BLaER1 treated with 17β-estradiol and CSF1 and Interleukin-3, amounts not matched to agents 10 nM and 100 nM (cell line): ENCODE measurements around the gene RPL31.
"Not testable (repeated sequence)": the region's sequence is repeated elsewhere in the genome, so short reads cannot be mapped to it uniquely, and the experiment has no call there.

ENCODE experiments used
- H3K27ac ChIP-seq, 11 experiments: shearing (Covaris generic); formaldehyde crosslinking; 2 replicates each; pipeline ENCODE4 v1.8.1; 2022
- H3K27me3 ChIP-seq, 11 experiments: shearing (Covaris generic); formaldehyde crosslinking; 2 replicates each; pipeline ENCODE4 v1.8.1; 2022
- H3K36me3 ChIP-seq, 11 experiments: shearing (Covaris generic); formaldehyde crosslinking; 2 replicates each; pipeline ENCODE4 v1.8.1; 2022
- H3K4me1 ChIP-seq, 10 experiments: shearing (Covaris generic); formaldehyde crosslinking; 2 replicates each; pipeline ENCODE4 v1.8.1; 2022
- H3K4me2 ChIP-seq, 11 experiments: shearing (Covaris generic); formaldehyde crosslinking; 2 replicates each; pipeline ENCODE4 v1.8.1; 2022
- H3K4me3 ChIP-seq, 10 experiments: shearing (Covaris generic); formaldehyde crosslinking; 2 replicates each; pipeline ENCODE4 v1.8.1; 2022
- H3K9ac ChIP-seq, 11 experiments: shearing (Covaris generic); formaldehyde crosslinking; 2 replicates each; pipeline ENCODE4 v1.8.1; 2022
- H3K9me3 ChIP-seq, 11 experiments: shearing (Covaris generic); formaldehyde crosslinking; replicated peaks in 1 of 11; 2 replicates each; pipeline ENCODE4 v1.8.1; 2022
- H4K20me1 ChIP-seq, 11 experiments: shearing (Covaris generic); formaldehyde crosslinking; 2 replicates each; pipeline ENCODE4 v1.8.1; 2022
- Cebpa-rat ChIP-seq, 11 experiments: shearing (Covaris generic); IDR thresholded peaks; 2 replicates each; pipeline ENCODE4 v1.8.1; 2022

Gene RPL31

DNA sequence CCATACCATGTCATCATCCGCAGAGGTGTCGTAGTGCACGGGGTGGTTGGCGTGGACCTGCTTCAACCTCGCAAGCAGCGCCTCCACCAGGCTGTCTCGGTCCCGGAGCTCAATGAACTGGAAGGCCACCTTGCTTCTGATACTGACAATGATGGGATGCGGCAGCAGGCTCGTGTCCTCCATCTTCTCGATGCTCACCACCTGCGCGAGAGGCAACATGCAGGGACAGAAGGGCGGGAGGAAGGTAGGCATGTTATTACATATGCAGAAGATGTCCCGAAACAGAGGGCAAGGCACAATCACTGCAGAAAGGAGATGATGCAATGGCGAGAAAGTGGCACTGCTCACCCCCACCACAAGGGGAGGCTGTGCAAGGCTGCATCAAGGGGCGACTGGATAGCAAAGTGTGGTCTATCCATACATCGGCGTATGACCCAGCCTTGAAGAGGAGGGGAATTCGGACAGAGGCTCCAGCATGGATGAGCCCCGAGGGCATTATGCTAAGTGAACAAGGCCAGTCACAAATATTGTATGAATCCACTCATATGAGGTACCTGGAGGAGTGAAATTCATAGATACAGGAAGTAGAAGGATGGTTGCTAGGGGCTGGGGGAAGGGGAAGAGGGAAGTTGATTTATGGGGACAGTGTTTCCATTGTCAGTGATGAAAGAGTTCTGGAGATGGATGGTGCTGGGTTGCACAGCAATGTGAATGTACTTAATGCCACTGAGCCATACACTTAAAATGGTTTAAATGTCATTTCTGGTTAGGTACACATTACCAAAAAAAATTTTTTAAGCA, 36.6 kb downstream of the RPL31 start:
- TF ChIP-seq Cebpa-rat (IDR thresholded peaks at IDR 0.05): peak in 2 of 11 experiments; percentile 38 to 42; a peak in 1 of 22 replicates
- Histone ChIP-seq H3K27me3 (no peaks in the 10 kb centered on the region), H3K4me2 (peak overlapping the region in 6 of 11 experiments; percentile 24 to 85 (median 73); a peak in 12 of 22 replicates), H3K4me1 (peaks cover 0 to 87% (median 46%) of the 10 kb centered on the region in 10 experiments; a peak in 17 of 20 replicates), H3K9me3 (peaks cover 0 to 8% (median 0%) of the 10 kb centered on the region in 11 experiments; a peak in 2 of 22 replicates), H3K4me3 (no peak overlapping the region), H3K27ac (peak overlapping the region in 4 of 11 experiments; percentile 27 to 78 (median 47); a peak in 6 of 22 replicates), H4K20me1 (no peaks in the 10 kb centered on the region; a peak in 1 of 22 replicates), H3K9ac (no peak overlapping the region), H3K36me3 (peaks cover 0 to 74% (median 0%) of the 10 kb centered on the region in 11 experiments; a peak in 7 of 22 replicates)

DNA sequence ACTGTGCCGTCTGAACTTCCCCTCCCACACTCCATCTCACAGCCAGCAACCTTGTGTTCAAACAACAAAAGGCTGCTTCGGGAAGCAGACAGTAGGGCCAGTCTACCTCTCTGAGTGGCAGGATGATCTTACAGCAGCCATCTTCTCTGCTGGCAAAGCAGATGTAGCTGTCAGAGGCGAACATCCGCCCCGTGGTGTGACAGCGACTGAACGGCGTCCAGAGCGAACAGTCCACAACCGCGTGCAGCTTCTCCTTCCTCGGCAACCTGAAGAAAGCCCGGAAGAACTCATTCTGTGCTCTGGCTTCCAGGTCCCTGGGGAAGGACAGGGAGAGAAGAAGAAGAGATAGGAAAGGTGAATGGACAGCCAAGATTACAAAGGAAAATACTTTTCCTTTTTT, 38.0 kb downstream of the RPL31 start:
- Histone ChIP-seq H3K4me2 (peak overlapping the region in 7 of 11 experiments; percentile 54 to 85 (median 74); a peak in 12 of 22 replicates), H3K27me3 (no peaks in the 10 kb centered on the region), H3K36me3 (peaks cover 0 to 61% (median 0%) of the 10 kb centered on the region in 11 experiments; a peak in 7 of 22 replicates), H4K20me1 (no peaks in the 10 kb centered on the region; a peak in 1 of 22 replicates), H3K9me3 (peaks cover 0 to 8% (median 0%) of the 10 kb centered on the region in 11 experiments; a peak in 2 of 22 replicates), H3K4me1 (peaks cover 7 to 94% (median 55%) of the 10 kb centered on the region in 10 experiments; a peak in 19 of 20 replicates), H3K4me3 (no peak overlapping the region), H3K27ac (peak overlapping the region in 8 of 11 experiments; percentile 3 to 78 (median 58); a peak in 13 of 22 replicates), H3K9ac (0 out of 22 replicates have a peak overlapping the region, but pooled peaks of 1 of the 11 experiments have one; percentile 31)
- no peak for TF ChIP-seq Cebpa-rat (IDR thresholded peaks at IDR 0.05)

DNA sequence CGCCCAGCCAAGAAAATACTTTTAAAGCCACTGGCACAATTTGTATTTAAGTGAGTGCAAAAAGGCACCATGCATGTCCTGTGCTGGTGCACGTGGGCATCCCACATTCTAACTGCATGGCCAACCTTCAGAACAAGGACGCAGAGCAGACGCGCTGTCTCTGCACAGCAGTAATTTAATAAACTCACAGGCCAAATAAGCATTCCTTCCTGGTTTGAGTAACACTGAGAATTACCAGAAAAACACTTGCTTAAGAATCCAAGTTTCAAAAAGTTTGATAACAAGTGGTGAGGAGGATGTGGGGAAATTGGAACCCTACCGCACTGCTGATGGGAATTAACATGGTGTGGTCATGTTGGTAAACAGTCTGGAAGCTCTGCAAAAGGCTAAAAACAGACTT, 38.7 kb downstream of the RPL31 start:
- peak overlapping the region in 10 of 11 experiments; percentile 3 to 78 (median 56); a peak in 17 of 22 replicates for H3K27ac ChIP-seq
- 0 out of 20 replicates have a peak overlapping the region, but pooled peaks of 1 of the 10 experiments have one; percentile 3 for H3K4me3 ChIP-seq
- H3K27me3 ChIP-seq: no peaks in the 10 kb centered on the region
- TF ChIP-seq Cebpa-rat (IDR thresholded peaks at IDR 0.05): no peak
- peak overlapping the region in 5 of 11 experiments; percentile 8 to 31 (median 21); a peak in 4 of 22 replicates for H3K9ac ChIP-seq
- peak overlapping the region in 8 of 11 experiments; percentile 19 to 85 (median 72); a peak in 14 of 22 replicates for H3K4me2 ChIP-seq
- H3K4me1 ChIP-seq: peaks cover 7 to 91% (median 55%) of the 10 kb centered on the region in 10 experiments; a peak in 19 of 20 replicates
- H4K20me1 ChIP-seq: no peaks in the 10 kb centered on the region
- peaks cover 0 to 8% (median 0%) of the 10 kb centered on the region in 11 experiments; a peak in 2 of 22 replicates for H3K9me3 ChIP-seq
- H3K36me3 ChIP-seq: peaks cover 0 to 61% (median 0%) of the 10 kb centered on the region in 11 experiments; a peak in 7 of 22 replicates

DNA sequence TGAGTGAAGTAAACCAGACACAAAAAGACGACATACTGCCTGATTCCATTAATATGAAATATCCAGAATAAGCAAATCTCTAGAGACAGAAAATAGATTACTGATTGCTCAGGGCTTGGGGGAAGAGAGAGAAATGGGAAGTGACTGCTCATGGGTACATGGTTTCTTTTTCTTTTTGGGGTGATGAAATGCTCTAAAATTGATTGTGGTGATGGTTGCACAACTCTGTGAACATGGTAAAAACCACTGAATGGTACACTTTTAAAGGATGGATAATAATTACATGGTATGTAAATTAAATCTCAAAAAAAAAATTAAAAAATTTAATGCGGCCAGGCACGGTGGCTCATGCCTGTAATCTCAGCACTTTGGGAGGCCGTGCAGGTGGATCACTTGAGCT, 39.3 kb downstream of the RPL31 start:
- Histone ChIP-seq H3K9me3 (peaks cover 0 to 8% (median 0%) of the 10 kb centered on the region in 11 experiments; a peak in 2 of 22 replicates), H4K20me1 (no peaks in the 10 kb centered on the region), H3K4me3 (0 out of 20 replicates have a peak overlapping the region, but pooled peaks of 2 of the 10 experiments have one; percentile 3 to 14), H3K36me3 (peaks cover 0 to 63% (median 0%) of the 10 kb centered on the region in 11 experiments; a peak in 7 of 22 replicates), H3K27ac (peak overlapping the region in 9 of 11 experiments; percentile 24 to 78 (median 57); a peak in 16 of 22 replicates), H3K4me1 (peaks cover 7 to 88% (median 55%) of the 10 kb centered on the region in 10 experiments; a peak in 19 of 20 replicates), H3K4me2 (peak overlapping the region in 10 of 11 experiments; percentile 8 to 85 (median 70); a peak in 17 of 22 replicates), H3K27me3 (no peaks in the 10 kb centered on the region), H3K9ac (peak overlapping the region in 3 of 11 experiments; percentile 14 to 37 (median 24); a peak in 3 of 22 replicates)
- peak in 6 of 11 experiments; percentile 34 to 87 (median 66); a peak in 10 of 22 replicates for TF ChIP-seq Cebpa-rat (IDR thresholded peaks at IDR 0.05)

DNA sequence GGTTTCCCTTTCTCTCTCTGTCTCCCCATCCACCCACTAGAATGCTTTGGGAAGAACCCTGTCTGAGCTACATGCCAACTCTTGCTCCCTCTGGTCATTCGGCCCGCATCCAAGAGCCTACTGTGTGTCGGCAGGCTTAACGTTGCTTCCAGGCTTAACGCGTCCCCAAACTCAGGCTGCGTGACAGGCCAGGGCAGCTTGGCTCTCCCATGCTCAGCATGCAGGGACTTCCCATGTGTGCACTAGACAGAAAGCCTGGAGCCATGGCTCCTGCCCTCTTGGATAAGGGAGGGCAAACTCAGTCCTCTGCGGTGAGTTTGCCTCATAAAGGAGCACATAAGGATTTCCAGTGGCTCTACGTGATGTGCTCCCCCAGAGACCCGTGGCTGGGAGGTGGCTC, 43.2 kb downstream of the RPL31 start:
- H3K4me2 ChIP-seq: no peak overlapping the region
- TF ChIP-seq Cebpa-rat (IDR thresholded peaks at IDR 0.05): no peak

DNA sequence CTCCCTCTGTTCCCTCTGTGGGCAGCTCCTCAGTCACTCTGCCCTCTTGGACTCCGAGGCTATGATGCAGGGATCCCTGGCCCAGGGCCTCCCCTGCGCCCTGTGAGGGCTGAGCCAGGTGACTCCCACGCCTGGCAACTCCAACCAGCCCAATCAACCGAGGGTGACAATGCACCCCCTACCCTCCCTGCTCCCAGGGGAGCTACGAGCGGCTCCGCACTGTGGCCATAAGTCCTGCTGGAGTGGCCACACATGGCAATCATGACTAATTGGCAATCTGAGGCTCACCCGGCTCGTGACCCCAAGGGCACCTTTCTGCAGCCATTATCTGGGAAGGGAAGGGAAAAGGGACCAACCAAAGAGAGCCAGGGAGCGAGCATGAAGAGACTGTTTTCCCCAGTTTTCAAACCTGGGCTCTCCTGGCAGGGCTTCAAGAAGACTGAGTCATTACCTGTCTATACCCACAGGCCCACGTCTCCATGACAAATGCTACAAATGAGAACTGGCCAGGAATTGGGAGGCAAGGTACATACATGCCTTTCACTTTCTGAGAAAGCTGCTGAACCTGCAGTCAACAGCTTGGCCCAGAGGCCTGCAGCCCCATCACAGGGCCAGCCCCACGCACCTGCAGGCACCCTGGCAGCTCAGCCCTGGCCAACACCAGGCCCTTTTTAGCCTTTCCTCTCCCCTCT, 45.1 kb downstream of the RPL31 start:
- Histone ChIP-seq H3K27ac (no peak overlapping the region), H3K4me2 (no peak overlapping the region), H3K9ac (no peak overlapping the region), H3K4me1 (peaks cover under 1 to 32% (median 18%) of the 10 kb centered on the region in 10 experiments; a peak in 17 of 20 replicates), H3K27me3 (no peaks in the 10 kb centered on the region), H3K4me3 (no peak overlapping the region), H3K9me3 (peaks cover 0 to 17% (median 3%) of the 10 kb centered on the region in 11 experiments; a peak in 8 of 22 replicates), H3K36me3 (peaks cover 0 to 81% (median 0%) of the 10 kb centered on the region in 11 experiments; a peak in 7 of 22 replicates), H4K20me1 (no peaks in the 10 kb centered on the region; a peak in 1 of 22 replicates)
- TF ChIP-seq Cebpa-rat (IDR thresholded peaks at IDR 0.05): no peak

More for the DNA sequence above, 43.2 kb downstream of the RPL31 start:
- Histone ChIP-seq H3K4me1 (peaks cover 7 to 51% (median 37%) of the 10 kb centered on the region in 10 experiments; a peak in 19 of 20 replicates), H3K4me3 (no peak overlapping the region), H3K27me3 (no peaks in the 10 kb centered on the region), H3K9ac (no peak overlapping the region), H3K36me3 (peaks cover 0 to 66% (median 0%) of the 10 kb centered on the region in 11 experiments; a peak in 8 of 22 replicates), H3K9me3 (peaks cover 0 to 11% (median 2%) of the 10 kb centered on the region in 11 experiments; a peak in 8 of 22 replicates), H3K27ac (no peak overlapping the region), H4K20me1 (no peaks in the 10 kb centered on the region; a peak in 1 of 22 replicates)

DNA sequence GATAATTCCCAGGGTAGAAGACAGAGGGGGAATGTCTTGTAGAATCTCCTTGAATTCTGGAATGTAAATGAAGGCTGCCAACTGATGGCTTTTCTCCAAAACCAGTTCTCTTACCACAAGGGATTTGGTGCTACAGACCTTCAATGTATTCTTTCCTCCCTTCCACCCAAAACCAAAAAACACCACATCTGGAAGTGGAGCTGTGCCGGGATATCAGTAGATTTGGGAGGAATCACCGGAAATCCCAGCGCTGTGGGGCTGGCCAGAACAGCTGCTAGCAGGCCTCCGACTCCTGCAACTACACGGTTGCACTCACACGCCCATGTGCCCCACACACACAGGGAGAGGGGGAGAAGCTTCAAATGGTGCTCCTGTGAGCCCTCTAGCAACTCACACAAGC, 45.7 kb downstream of the RPL31 start:
- no peak overlapping the region for H3K9ac ChIP-seq
- H3K4me3 ChIP-seq: no peak overlapping the region
- peaks cover 0 to under 1% (median 0%) of the 10 kb centered on the region in 11 experiments; a peak in 1 of 22 replicates for H4K20me1 ChIP-seq
- H3K27ac ChIP-seq: no peak overlapping the region
- peaks cover 0 to 17% (median 3%) of the 10 kb centered on the region in 11 experiments; a peak in 8 of 22 replicates for H3K9me3 ChIP-seq
- no peaks in the 10 kb centered on the region for H3K27me3 ChIP-seq
- H3K4me2 ChIP-seq: no peak overlapping the region
- peaks cover 0 to 27% (median 14%) of the 10 kb centered on the region in 10 experiments; a peak in 14 of 20 replicates for H3K4me1 ChIP-seq
- peaks cover 0 to 85% (median 0%) of the 10 kb centered on the region in 11 experiments; a peak in 7 of 22 replicates for H3K36me3 ChIP-seq
- no peak for TF ChIP-seq Cebpa-rat (IDR thresholded peaks at IDR 0.05)

DNA sequence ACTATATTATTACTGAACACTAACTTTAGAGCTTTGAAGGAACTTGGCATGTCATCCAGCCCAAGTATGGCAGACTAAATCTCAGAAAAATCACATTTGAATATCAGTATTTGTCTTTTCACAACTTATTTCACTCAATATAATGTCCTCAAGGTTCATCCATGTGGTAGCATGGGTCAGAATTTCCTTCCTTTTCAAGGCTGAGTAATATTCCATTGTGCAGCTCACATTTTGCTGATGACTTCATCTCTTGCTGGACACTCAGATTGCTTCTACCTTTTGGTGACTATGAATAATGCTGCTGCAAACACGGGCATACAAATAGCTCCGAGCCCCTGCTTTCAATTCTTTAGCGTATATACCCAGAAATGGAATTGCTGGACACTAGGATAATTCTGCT, 46.7 kb downstream of the RPL31 start:
- Histone ChIP-seq H4K20me1 (peaks cover 0 to 8% (median 0%) of the 10 kb centered on the region in 11 experiments; a peak in 1 of 22 replicates), H3K27ac (no peak overlapping the region), H3K4me1 (peaks cover 0 to 17% (median 9%) of the 10 kb centered on the region in 10 experiments; a peak in 14 of 20 replicates), H3K9ac (no peak overlapping the region), H3K4me3 (no peak overlapping the region), H3K4me2 (no peak overlapping the region), H3K9me3 (peaks cover 0 to 17% (median 3%) of the 10 kb centered on the region in 11 experiments; a peak in 8 of 22 replicates), H3K27me3 (no peaks in the 10 kb centered on the region), H3K36me3 (peaks cover 0 to 88% (median 0%) of the 10 kb centered on the region in 11 experiments; a peak in 7 of 22 replicates)
- TF ChIP-seq Cebpa-rat (IDR thresholded peaks at IDR 0.05): no peak

DNA sequence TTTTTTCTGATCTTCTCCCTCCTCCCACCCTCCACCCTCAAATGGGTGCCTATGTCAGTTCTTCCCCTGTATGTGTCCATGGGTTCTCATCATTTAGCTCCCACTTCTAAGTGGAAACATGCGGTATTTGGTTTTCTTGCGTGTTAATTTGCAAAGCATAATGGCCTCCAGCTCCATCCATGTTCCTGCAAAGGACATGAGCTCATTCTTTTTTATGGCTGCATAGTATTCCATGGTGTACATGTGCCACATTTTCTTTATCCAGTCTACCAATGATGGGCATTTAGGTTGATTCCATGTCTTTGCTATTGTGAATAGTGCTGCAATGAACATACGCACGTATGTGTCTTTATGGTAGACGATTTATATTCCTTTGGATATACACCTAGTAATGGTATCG, 48.8 kb downstream of the RPL31 start:
- H4K20me1 ChIP-seq, H3K4me1 ChIP-seq: not testable (repeated sequence)
- peaks cover 0 to 100% (median 0%) of the 10 kb centered on the region in 11 experiments; a peak in 7 of 22 replicates for H3K36me3 ChIP-seq

More for the DNA sequence above, 48.8 kb downstream of the RPL31 start:
- H3K4me2 ChIP-seq, H3K9ac ChIP-seq, H3K27ac ChIP-seq, H3K4me3 ChIP-seq, H3K27me3 ChIP-seq: not testable (repeated sequence)
- H3K9me3 ChIP-seq: peaks cover 0 to 17% (median 3%) of the 10 kb centered on the region in 11 experiments; a peak in 8 of 22 replicates
